ENCODE results near the gene TMC2. TPM values are rescaled to one million over a fixed set of nuclear protein-coding genes. Genes with fewer than 3 reads are reported as not detected.

Gene TMC2
- total RNA-seq, 1 donor from 2014 or later: not detected

- Histone ChIP-seq H3K27me3 (ENCODE audit: control insufficient read depth, insufficient read depth, low read length) (peaks cover 7% of the 10 kb centered on the region), H3K4me3 (ENCODE audit: low read depth, low read length) (no peak overlapping the region), H3K36me3 (ENCODE audit: control insufficient read depth, insufficient read depth, low read length) (no peaks in the 10 kb centered on the region)
- TF ChIP-seq, protein P1, sequence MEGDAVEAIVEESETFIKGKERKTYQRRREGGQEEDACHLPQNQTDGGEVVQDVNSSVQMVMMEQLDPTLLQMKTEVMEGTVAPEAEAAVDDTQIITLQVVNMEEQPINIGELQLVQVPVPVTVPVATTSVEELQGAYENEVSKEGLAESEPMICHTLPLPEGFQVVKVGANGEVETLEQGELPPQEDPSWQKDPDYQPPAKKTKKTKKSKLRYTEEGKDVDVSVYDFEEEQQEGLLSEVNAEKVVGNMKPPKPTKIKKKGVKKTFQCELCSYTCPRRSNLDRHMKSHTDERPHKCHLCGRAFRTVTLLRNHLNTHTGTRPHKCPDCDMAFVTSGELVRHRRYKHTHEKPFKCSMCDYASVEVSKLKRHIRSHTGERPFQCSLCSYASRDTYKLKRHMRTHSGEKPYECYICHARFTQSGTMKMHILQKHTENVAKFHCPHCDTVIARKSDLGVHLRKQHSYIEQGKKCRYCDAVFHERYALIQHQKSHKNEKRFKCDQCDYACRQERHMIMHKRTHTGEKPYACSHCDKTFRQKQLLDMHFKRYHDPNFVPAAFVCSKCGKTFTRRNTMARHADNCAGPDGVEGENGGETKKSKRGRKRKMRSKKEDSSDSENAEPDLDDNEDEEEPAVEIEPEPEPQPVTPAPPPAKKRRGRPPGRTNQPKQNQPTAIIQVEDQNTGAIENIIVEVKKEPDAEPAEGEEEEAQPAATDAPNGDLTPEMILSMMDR (IDR thresholded peaks at IDR 0.05; ENCODE audit: insufficient read depth, low read length, severe bottlenecking): no peak
- FAIRE-seq (no peak), DNase-seq (ENCODE audit: low read depth) (no peak)
These were observed 438 bp upstream of the TMC2 start for GRCh38 chr20:2535711-2536559.

DNA sequence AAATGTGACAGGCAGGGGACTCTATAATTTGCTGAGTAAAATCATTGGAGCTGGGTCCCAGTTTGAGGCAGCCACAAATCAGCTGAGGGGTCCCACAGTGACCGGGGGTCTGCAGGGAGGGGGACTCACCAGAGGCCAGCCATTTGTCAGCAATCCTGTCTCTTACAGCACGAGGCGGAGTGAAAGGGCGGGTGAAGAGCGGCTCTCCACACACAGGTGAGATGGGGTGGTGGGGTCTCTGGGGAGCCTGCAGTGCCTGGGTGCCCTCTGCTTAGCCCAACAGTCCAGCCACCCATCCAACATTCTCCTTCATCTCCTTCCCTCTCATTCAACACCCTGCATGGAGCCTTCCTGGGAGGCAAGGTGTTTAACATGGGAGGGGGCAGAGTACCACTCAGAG is 728 bp downstream of the TMC2 start:
- no peak overlapping the region for H3K4me3 ChIP-seq (ENCODE audit: low read depth, low read length)
- H3K27me3 ChIP-seq (ENCODE audit: control insufficient read depth, insufficient read depth, low read length): peaks cover 7% of the 10 kb centered on the region
- DNase-seq (ENCODE audit: low read depth) (no peak), FAIRE-seq (no peak)
- H3K36me3 ChIP-seq (ENCODE audit: control insufficient read depth, insufficient read depth, low read length): no peaks in the 10 kb centered on the region
- TF ChIP-seq, protein P1 (IDR thresholded peaks at IDR 0.05; ENCODE audit: insufficient read depth, low read length, severe bottlenecking): no peak

DNA sequence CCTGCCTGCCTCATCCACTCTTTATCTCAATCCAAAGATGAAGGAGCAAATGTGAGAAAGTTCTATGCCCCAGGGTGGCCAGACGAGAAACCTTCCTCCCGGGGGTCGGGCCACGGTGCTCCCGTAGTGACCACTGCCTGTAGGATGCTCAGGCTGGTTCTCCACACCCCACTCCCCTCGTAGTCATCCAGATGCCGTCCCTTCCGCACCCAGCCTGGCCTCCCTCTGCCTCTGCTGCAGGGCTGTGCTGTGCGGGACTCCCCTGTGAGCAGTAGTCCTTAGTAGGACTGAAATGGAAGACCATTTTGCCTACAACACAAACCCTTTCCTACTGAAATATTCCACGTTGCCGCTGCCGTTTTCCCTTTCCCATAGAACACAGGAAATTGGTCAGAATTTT is 2.0 kb downstream of the TMC2 start:
- no peak for FAIRE-seq
- no peaks in the 10 kb centered on the region for H3K36me3 ChIP-seq (ENCODE audit: control insufficient read depth, insufficient read depth, low read length)
- DNase-seq (ENCODE audit: low read depth): no peak
- H3K4me3 ChIP-seq (ENCODE audit: low read depth, low read length): no peak overlapping the region
- TF ChIP-seq, protein P1 (IDR thresholded peaks at IDR 0.05; ENCODE audit: insufficient read depth, low read length, severe bottlenecking): no peak
- H3K27me3 ChIP-seq (ENCODE audit: control insufficient read depth, insufficient read depth, low read length): peaks cover 9% of the 10 kb centered on the region

DNA sequence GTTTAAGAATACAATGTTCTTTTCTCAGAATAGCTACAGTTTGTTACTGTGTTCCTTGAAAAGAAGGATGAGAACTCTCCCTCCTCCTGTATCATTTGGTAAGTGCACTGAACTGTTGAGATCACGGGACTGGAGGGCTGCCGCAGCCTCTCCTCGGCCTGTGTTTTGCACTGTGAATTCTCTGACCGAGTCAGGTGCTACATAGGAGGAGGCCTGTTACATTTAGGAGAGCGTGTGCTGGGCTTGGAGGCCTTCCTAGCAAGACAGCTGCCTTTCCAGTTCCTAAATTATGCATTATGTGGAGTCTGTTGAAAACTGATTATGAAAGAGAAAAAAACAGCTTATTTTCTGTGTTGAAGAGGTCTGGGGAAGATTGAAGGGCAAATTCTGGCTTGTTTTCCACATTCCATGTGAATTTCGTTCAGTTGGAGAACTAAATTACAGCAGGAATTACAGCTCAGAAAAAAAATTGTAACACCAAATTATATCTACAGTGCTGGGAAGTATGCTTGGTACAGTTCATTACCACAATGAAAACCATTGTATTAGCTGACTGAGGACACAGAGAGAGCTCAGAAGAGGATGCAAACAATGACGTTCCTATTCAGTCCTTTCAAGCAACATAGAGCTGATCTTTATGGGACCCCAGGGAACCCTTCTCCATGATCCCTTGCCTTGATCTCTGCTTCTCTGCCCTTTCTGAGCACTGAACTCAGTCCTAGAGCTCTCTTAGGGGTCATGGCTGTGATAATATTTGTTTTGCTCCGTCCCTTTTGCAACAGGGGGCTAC is 2.8 kb downstream of the TMC2 start:
- no peaks in the 10 kb centered on the region for H3K36me3 ChIP-seq (ENCODE audit: control insufficient read depth, insufficient read depth, low read length)
- DNase-seq (ENCODE audit: low read depth) (no peak), FAIRE-seq (no peak)
- TF ChIP-seq, protein P1 (IDR thresholded peaks at IDR 0.05; ENCODE audit: insufficient read depth, low read length, severe bottlenecking): no peak
- H3K27me3 ChIP-seq (ENCODE audit: control insufficient read depth, insufficient read depth, low read length): peaks cover 10% of the 10 kb centered on the region
- H3K4me3 ChIP-seq (ENCODE audit: low read depth, low read length): no peak overlapping the region

- peaks cover 6% of the 10 kb centered on the region for H3K27me3 ChIP-seq (ENCODE audit: control insufficient read depth, insufficient read depth, low read length)
- H3K36me3 ChIP-seq (ENCODE audit: control insufficient read depth, insufficient read depth, low read length): no peaks in the 10 kb centered on the region
- TF ChIP-seq, protein P1 (IDR thresholded peaks at IDR 0.05; ENCODE audit: insufficient read depth, low read length, severe bottlenecking): no peak
- DNase-seq (ENCODE audit: low read depth): no peak
- no peak overlapping the region for H3K4me3 ChIP-seq (ENCODE audit: low read depth, low read length)
- no peak for FAIRE-seq
These were observed 5.6 kb downstream of the TMC2 start for GRCh38 chr20:2541940-2542339.

All from bronchial epithelial cell (primary cell).